Mesenchymal stem cell (in vitro differentiated cells and primary cell): ENCODE measurements around the gene EFHC2.
"Not testable (repeated sequence)": the region's sequence is repeated elsewhere in the genome, so short reads cannot be mapped to it uniquely, and the experiment has no call there.

Source experiments
- DNase-seq: peaks from one replicate; pipeline ENCODE4 v3.0.0-alpha.2; 2013
- H2AFZ ChIP-seq: one replicate; pipeline ENCODE4 v1.6.1; 2013; ENCODE audit warnings: low read depth, mild to moderate bottlenecking, control low read depth, inconsistent platforms, low read length, moderate library complexity
- H2AK5ac ChIP-seq: 2 replicates; pipeline ENCODE4 v1.6.1; 2013; ENCODE audit warnings: low read length, moderate library complexity, mild to moderate bottlenecking, inconsistent platforms; ENCODE audit not compliant: severe bottlenecking
- H2BK120ac ChIP-seq: one replicate; pipeline ENCODE4 v1.6.1; 2013; ENCODE audit warnings: low read depth, mild to moderate bottlenecking, inconsistent platforms, low read length, moderate library complexity
- H2BK12ac ChIP-seq, 2 experiments: one replicate each; pipeline ENCODE4 v1.6.1; 2013; ENCODE audit warnings: inconsistent platforms in 2 of 2, low read length in 2 of 2, mild to moderate bottlenecking in 2 of 2, moderate library complexity in 2 of 2, control low read depth in 1 of 2
- H2BK15ac ChIP-seq: one replicate; pipeline ENCODE4 v1.6.1; 2013; ENCODE audit warnings: mild to moderate bottlenecking, low read depth, inconsistent platforms; ENCODE audit not compliant: poor library complexity, severe bottlenecking
- H2BK5ac ChIP-seq: 2 replicates; pipeline ENCODE4 v1.6.1; 2013; ENCODE audit warnings: low read depth, mild to moderate bottlenecking, low read length, control low read depth, inconsistent platforms; ENCODE audit not compliant: poor library complexity, severe bottlenecking
- H3K14ac ChIP-seq, 2 experiments: one replicate each; pipeline ENCODE4 v1.6.1; 2013; ENCODE audit warnings: inconsistent platforms in 2 of 2, low read length in 2 of 2, control low read depth in 1 of 2, mild to moderate bottlenecking in 1 of 2, moderate library complexity in 1 of 2
- H3K18ac ChIP-seq, 2 experiments: one replicate each; pipeline ENCODE4 v1.6.1; 2013; ENCODE audit warnings: inconsistent platforms in 2 of 2, low read length in 2 of 2, control low read depth in 1 of 2, low read depth in 1 of 2, mild to moderate bottlenecking in 1 of 2
- H3K23ac ChIP-seq, 2 experiments: one replicate each; pipeline ENCODE4 v1.6.1; 2013; ENCODE audit warnings: inconsistent platforms in 2 of 2, low read length in 2 of 2, mild to moderate bottlenecking in 2 of 2, moderate library complexity in 2 of 2, control low read depth in 1 of 2
- H3K27ac ChIP-seq: 2 replicates; pipeline ENCODE4 v1.5.1; 2013; ENCODE audit warnings: mild to moderate bottlenecking, moderate library complexity, low read length, control low read depth, inconsistent platforms; ENCODE audit not compliant: poor library complexity, severe bottlenecking
- H3K27me3 ChIP-seq, 2 experiments: 2 replicates each; pipeline versions ENCODE4 v1.6.1 to v1.7.0; 2013; ENCODE audit warnings: low read length in 2 of 2, mild to moderate bottlenecking in 2 of 2, moderate library complexity in 2 of 2, control low read depth in 1 of 2, inconsistent platforms in 1 of 2; ENCODE audit not compliant: control insufficient read depth in 1 of 2, insufficient read depth in 1 of 2
- H3K36me3 ChIP-seq, 2 experiments: 2 replicates each; pipeline versions ENCODE4 v1.6.1 to v1.7.0; 2013; ENCODE audit warnings: low read length in 2 of 2, control low read depth in 1 of 2, inconsistent platforms in 1 of 2, low read depth in 1 of 2, mild to moderate bottlenecking in 1 of 2; ENCODE audit not compliant: insufficient read depth in 2 of 2, control insufficient read depth in 1 of 2
- H3K4ac ChIP-seq, 2 experiments: one replicate each; pipeline ENCODE4 v1.6.1; 2013; ENCODE audit warnings: inconsistent platforms in 2 of 2, low read length in 2 of 2, mild to moderate bottlenecking in 2 of 2, moderate library complexity in 2 of 2, control low read depth in 1 of 2, low read depth in 1 of 2
- H3K4me1 ChIP-seq: 2 replicates; pipeline ENCODE4 v1.6.1; 2013; ENCODE audit warnings: low read depth, low read length, control low read depth; ENCODE audit not compliant: control insufficient read depth, insufficient read depth
- H3K4me2 ChIP-seq: 2 replicates; pipeline ENCODE4 v1.6.1; 2013; ENCODE audit warnings: low read length, mild to moderate bottlenecking, inconsistent platforms; ENCODE audit not compliant: poor library complexity, severe bottlenecking
- H3K4me3 ChIP-seq, 2 experiments: 2 replicates each; pipeline versions ENCODE4 v1.5.1 to v1.7.0; 2013; ENCODE audit warnings: low read length in 2 of 2, mild to moderate bottlenecking in 2 of 2, control low read depth in 1 of 2, low read depth in 1 of 2; ENCODE audit not compliant: insufficient read depth in 1 of 2
- H3K79me1 ChIP-seq: replicated peaks from 2 replicates; pipeline ENCODE4 v1.6.1; 2013; ENCODE audit warnings: mild to moderate bottlenecking, control low read depth, low read length, inconsistent platforms; ENCODE audit not compliant: poor library complexity, severe bottlenecking
- H3K9ac ChIP-seq: 2 replicates; pipeline ENCODE4 v1.7.0; 2013; ENCODE audit warnings: mild to moderate bottlenecking, low read length, moderate library complexity
- H3K9me3 ChIP-seq: 2 replicates; pipeline ENCODE4 v1.7.0; 2013; ENCODE audit warnings: mild to moderate bottlenecking, low read length; ENCODE audit not compliant: control insufficient read depth
- H4K8ac ChIP-seq: one replicate; pipeline ENCODE4 v1.6.1; 2013; ENCODE audit warnings: inconsistent platforms, mild to moderate bottlenecking, low read length, moderate library complexity
- H4K91ac ChIP-seq: one replicate; pipeline ENCODE4 v1.6.1; 2013; ENCODE audit warnings: mild to moderate bottlenecking, low read length, inconsistent platforms
- WGBS: methylation state at CpG from one replicate; pipeline ENCODE4 v1.1.7; 2013; ENCODE audit warnings: mixed read lengths; 5-methylcytosine and 5-hydroxymethylcytosine counted together

Gene EFHC2

GRCh38 chrX:44252688-44253574 lies 90.5 kb downstream of the EFHC2 start:
- H3K79me1 ChIP-seq, H2BK120ac ChIP-seq, H3K9me3 ChIP-seq, H3K4me2 ChIP-seq, H3K14ac ChIP-seq, H2BK5ac ChIP-seq, H3K4ac ChIP-seq, H2BK15ac ChIP-seq, H3K23ac ChIP-seq, H3K27ac ChIP-seq, H3K4me3 ChIP-seq, H4K8ac ChIP-seq, H3K4me1 ChIP-seq, H2AK5ac ChIP-seq, H3K36me3 ChIP-seq: not testable (repeated sequence)
- H3K27me3 ChIP-seq: peaks cover 0 to 14% of the 10 kb centered on the region in 2 experiments
- 87% methylated on average over 11 of the region's 17 CpGs for WGBS
- H2AFZ ChIP-seq: peak overlapping the region; percentile 42
- peak overlapping the region; percentile 32 for H3K9ac ChIP-seq
- peak overlapping the region; percentile 50 for H4K91ac ChIP-seq
- DNase-seq: peak; percentile 55
- H2BK12ac ChIP-seq: peak overlapping the region in 1 of 2 experiments; percentile 39
- H3K18ac ChIP-seq: peak overlapping the region in 1 of 2 experiments; percentile 48

- no CpG with 5 or more reads among the region's 4 CpGs for whole genome bisulfite sequencing
- no peaks in the 10 kb centered on the region for H3K79me1 ChIP-seq
- H2AK5ac ChIP-seq: no peak overlapping the region
- no peak overlapping the region for H2BK12ac ChIP-seq
- no peak overlapping the region for H2BK15ac ChIP-seq
- no peak overlapping the region for H3K4me2 ChIP-seq
- no peak overlapping the region for H4K8ac ChIP-seq
- H3K14ac ChIP-seq: no peak overlapping the region
- H4K91ac ChIP-seq: no peak overlapping the region
- DNase-seq: no peak
- H2BK5ac ChIP-seq: no peak overlapping the region
- H2BK120ac ChIP-seq: no peak overlapping the region
- H3K36me3 ChIP-seq: no peaks in the 10 kb centered on the region
- no peak overlapping the region for H3K4ac ChIP-seq
- H3K18ac ChIP-seq: no peak overlapping the region
- no peaks in the 10 kb centered on the region for H3K9me3 ChIP-seq
- no peak overlapping the region for H3K27ac ChIP-seq
- H3K4me1 ChIP-seq: no peaks in the 10 kb centered on the region
- H3K23ac ChIP-seq: no peak overlapping the region
- H3K4me3 ChIP-seq: no peak overlapping the region
- no peak overlapping the region for H3K9ac ChIP-seq
- no peak overlapping the region for H2AFZ ChIP-seq
- peaks cover 0 to 25% of the 10 kb centered on the region in 2 experiments for H3K27me3 ChIP-seq
These were observed 96.0 kb downstream of the EFHC2 start for GRCh38 chrX:44247468-44247867.

- H2BK120ac ChIP-seq: no peak overlapping the region
- no peak overlapping the region for H3K4ac ChIP-seq
- H2AK5ac ChIP-seq: no peak overlapping the region
- H4K91ac ChIP-seq: no peak overlapping the region
- no peak overlapping the region for H4K8ac ChIP-seq
- H2BK5ac ChIP-seq: no peak overlapping the region
- H2BK15ac ChIP-seq: no peak overlapping the region
- H3K23ac ChIP-seq: no peak overlapping the region
- H2AFZ ChIP-seq: no peak overlapping the region
- 93% methylated on average over 1 of the region's 2 CpGs for WGBS
- no peak overlapping the region for H3K14ac ChIP-seq
- peaks cover 0 to 21% of the 10 kb centered on the region in 2 experiments for H3K27me3 ChIP-seq
- no peaks in the 10 kb centered on the region for H3K9me3 ChIP-seq
- no peak overlapping the region for H3K4me3 ChIP-seq
- H3K27ac ChIP-seq: no peak overlapping the region
- H3K4me1 ChIP-seq: no peaks in the 10 kb centered on the region
- H3K18ac ChIP-seq: no peak overlapping the region
- no peak overlapping the region for H3K9ac ChIP-seq
- DNase-seq: no peak
- H3K79me1 ChIP-seq: no peaks in the 10 kb centered on the region
- H3K4me2 ChIP-seq: no peak overlapping the region
- no peak overlapping the region for H2BK12ac ChIP-seq
- no peaks in the 10 kb centered on the region for H3K36me3 ChIP-seq
These were observed 96.6 kb downstream of the EFHC2 start for GRCh38 chrX:44246826-44247225.

GRCh38 chrX:44245733-44246132 lies 97.7 kb downstream of the EFHC2 start:
- H3K4ac ChIP-seq: no peak overlapping the region

More at GRCh38 chrX:44245733-44246132, 97.7 kb downstream of the EFHC2 start:
- no peaks in the 10 kb centered on the region for H3K4me1 ChIP-seq
- H2BK12ac ChIP-seq: no peak overlapping the region
- no peak overlapping the region for H3K14ac ChIP-seq
- H2AK5ac ChIP-seq: no peak overlapping the region
- 100% methylated on average over 3 of the region's 7 CpGs for WGBS
- no peak for DNase-seq
- H3K4me3 ChIP-seq: no peak overlapping the region
- H3K23ac ChIP-seq: no peak overlapping the region
- H2BK15ac ChIP-seq: no peak overlapping the region
- peaks cover 0 to 28% of the 10 kb centered on the region in 2 experiments for H3K27me3 ChIP-seq
- no peaks in the 10 kb centered on the region for H3K9me3 ChIP-seq
- no peak overlapping the region for H2AFZ ChIP-seq
- H2BK120ac ChIP-seq: no peak overlapping the region
- H4K8ac ChIP-seq: no peak overlapping the region
- no peak overlapping the region for H3K9ac ChIP-seq
- H3K79me1 ChIP-seq: no peaks in the 10 kb centered on the region
- no peak overlapping the region for H4K91ac ChIP-seq
- H3K27ac ChIP-seq: no peak overlapping the region
- H2BK5ac ChIP-seq: no peak overlapping the region
- H3K18ac ChIP-seq: no peak overlapping the region
- no peak overlapping the region for H3K4me2 ChIP-seq
- H3K36me3 ChIP-seq: no peaks in the 10 kb centered on the region
